GM19035 (cell line): ENCODE measurements around the gene AASDHPPT.
"Not testable (repeated sequence)": the region's sequence is repeated elsewhere in the genome, so short reads cannot be mapped to it uniquely, and the experiment has no call there.

Experiments
- ATAC-seq: cut with Tn5 transposase; IDR thresholded peaks from one replicate; pipeline ENCODE4 v1.9.1; 2021; ENCODE audit not compliant: unreplicated experiment

AASDHPPT gene

GRCh38 chr11:106077609-106078455 lies at the start of gene AASDHPPT:
TSS of gene AASDHPPT (plus strand) at chr11:106077662. CDS start at chr11:106077711, 49 bp downstream.
- peak; percentile 26 for ATAC-seq

GRCh38 chr11:106030609-106031008 lies 46.9 kb upstream of the AASDHPPT start:
- ATAC-seq: no peak

- ATAC-seq: no peak
These were observed 46.2 kb upstream of the AASDHPPT start for GRCh38 chr11:106031202-106031810.

- no peak for ATAC-seq
These were observed 45.5 kb upstream of the AASDHPPT start for GRCh38 chr11:106031936-106032335.

- ATAC-seq: no peak
These were observed 44.6 kb upstream of the AASDHPPT start for GRCh38 chr11:106032861-106033260.

GRCh38 chr11:106043540-106043939 lies 33.9 kb upstream of the AASDHPPT start:
- ATAC-seq: no peak

- no peak for ATAC-seq
These were observed 29.8 kb upstream of the AASDHPPT start for GRCh38 chr11:106047631-106048030.

- ATAC-seq: no peak
These were observed 27.6 kb upstream of the AASDHPPT start for GRCh38 chr11:106049727-106050476.

- ATAC-seq: no peak
These were observed 26.4 kb upstream of the AASDHPPT start for GRCh38 chr11:106051103-106051502.

- ATAC-seq: not testable (repeated sequence)
These were observed 19.1 kb upstream of the AASDHPPT start for GRCh38 chr11:106058377-106058776.

GRCh38 chr11:106059617-106060016 lies 17.8 kb upstream of the AASDHPPT start:
- ATAC-seq: no peak

GRCh38 chr11:106061249-106061784 lies 16.1 kb upstream of the AASDHPPT start:
- no peak for ATAC-seq

- peak; percentile 47 for ATAC-seq
These were observed 15.2 kb upstream of the AASDHPPT start for GRCh38 chr11:106061954-106062949.

- no peak for ATAC-seq
These were observed 14.5 kb upstream of the AASDHPPT start for GRCh38 chr11:106063009-106063408.

- no peak for ATAC-seq
These were observed 6.9 kb upstream of the AASDHPPT start for GRCh38 chr11:106070606-106071005.

- no peak for ATAC-seq
These were observed 4.7 kb upstream of the AASDHPPT start for GRCh38 chr11:106072804-106073203.

- no peak for ATAC-seq
These were observed 1.1 kb upstream of the AASDHPPT start for GRCh38 chr11:106076171-106076918.

- ATAC-seq: peak; percentile 95
These were observed 398 bp upstream of the AASDHPPT start, which contains the start of gene KBTBD3 for GRCh38 chr11:106076919-106077608. TSS of gene KBTBD3 (minus strand) at chr11:106077347. CDS start at chr11:106059097, 18,250 bp downstream.

GRCh38 chr11:106082096-106082495 lies 4.6 kb downstream of the AASDHPPT start:
- ATAC-seq: no peak
